ENCODE measurements around the gene MORN1.

The MORN1 gene

DNA sequence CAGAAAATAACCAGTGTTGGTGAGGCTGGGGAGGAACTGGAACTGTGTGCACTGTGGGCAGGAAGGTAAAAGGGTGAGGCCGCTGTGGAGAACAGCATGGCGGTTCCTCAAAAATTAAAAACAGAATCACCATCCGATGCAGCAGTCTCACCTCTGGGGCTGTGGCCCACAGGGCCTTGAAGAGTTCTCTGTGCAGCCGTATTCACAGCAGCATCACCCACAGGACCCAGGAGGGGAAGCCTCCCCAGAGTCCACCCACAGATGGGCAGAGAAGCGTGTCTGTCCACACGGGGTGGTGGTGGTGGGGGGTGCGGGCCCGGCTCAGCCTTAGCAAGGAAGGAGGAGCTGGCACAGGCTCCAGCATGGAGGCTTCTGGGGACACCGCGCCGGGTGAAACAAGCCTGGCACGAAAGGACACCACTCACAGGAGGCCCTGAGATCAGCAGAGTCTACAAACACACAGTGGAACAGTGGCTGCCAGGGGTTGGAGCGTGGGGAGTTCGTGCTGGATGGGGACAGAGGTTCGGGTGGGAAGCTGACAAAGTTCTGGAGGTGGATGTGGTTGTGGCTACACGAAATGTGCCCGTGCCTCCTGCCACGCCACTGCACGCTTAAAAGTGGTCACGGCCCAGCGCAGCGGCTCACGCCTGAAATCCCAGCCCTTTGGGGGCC is 11.5 kb downstream of the MORN1 start:
- no peaks in the 10 kb centered on the region for H3K9me3 Mint-ChIP-seq
- no peak overlapping the region for H3K4me3 Mint-ChIP-seq
- H3K27ac Mint-ChIP-seq: no peak overlapping the region
- peaks cover 3% of the 10 kb centered on the region for H3K4me1 Mint-ChIP-seq (ENCODE audit: low read depth)
- no peak for DNase-seq
- H3K36me3 Mint-ChIP-seq (ENCODE audit: low read depth): no peaks in the 10 kb centered on the region
- H3K27me3 Mint-ChIP-seq: no peaks in the 10 kb centered on the region

DNA sequence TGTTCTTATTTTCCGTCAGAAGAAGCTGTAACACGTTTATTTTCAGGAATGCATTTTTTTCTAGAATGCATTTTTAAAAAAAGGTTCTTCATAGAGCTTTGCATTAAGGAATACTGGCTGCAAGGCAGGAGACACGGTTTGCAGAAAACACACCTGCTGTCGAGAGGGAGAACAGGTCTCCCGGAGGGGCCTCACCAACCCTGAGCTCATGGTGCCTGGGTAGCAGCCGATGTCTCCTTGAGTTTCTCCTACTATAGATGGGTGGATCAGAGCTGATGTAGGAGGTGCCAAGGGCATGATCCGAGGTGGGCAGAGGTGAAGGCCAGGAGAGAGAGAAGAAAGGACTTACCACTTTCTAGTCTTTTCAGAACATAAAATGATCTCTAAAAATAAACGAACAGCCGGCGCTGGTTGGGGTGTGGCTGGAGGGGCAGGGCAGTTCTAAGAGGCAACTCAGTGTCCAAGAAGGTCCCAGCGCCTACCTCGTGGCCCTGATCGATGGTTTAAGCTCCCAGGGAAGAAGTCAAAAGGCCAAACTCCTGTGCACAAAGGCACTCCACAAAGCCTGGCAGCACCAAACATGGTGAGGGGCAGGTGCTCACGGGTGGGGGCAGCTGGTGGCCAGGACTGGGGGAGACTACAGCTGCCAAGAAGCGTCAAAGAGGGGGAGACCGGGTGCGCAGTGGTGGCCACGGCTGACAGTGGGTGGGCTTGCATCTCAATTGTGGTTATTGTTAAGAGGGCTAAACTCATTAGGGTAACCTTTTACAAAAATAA is 12.2 kb downstream of the MORN1 start:
- Mint-ChIP-seq H3K27me3 (no peaks in the 10 kb centered on the region), H3K4me3 (no peak overlapping the region), H3K27ac (no peak overlapping the region), H3K9me3 (no peaks in the 10 kb centered on the region), H3K4me1 (ENCODE audit: low read depth) (peaks cover 3% of the 10 kb centered on the region), H3K36me3 (ENCODE audit: low read depth) (no peaks in the 10 kb centered on the region)
- no peak for DNase-seq

DNA sequence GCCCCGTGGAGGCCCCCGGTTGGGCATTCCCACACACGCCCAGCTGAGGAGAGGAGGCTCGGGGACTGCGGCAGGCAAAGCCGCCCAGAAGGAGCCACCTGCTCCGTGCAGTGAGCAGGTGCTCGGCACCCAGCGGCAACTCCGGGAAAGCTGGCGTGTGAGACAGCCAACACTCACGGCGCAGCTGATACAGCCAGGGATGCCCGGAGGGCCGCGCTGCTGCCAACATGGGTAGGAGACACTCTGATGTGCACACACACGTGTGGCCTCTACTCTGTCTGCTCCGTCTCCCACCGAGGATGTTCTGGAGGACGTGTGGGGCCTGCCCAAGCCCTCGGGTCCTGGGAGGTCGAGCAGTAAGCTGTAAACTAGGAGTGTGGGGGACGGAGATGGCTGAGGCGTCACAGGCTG is 12.9 kb downstream of the MORN1 start:
- no peak for DNase-seq
- H3K4me1 Mint-ChIP-seq (ENCODE audit: low read depth): peaks cover 3% of the 10 kb centered on the region
- H3K4me3 Mint-ChIP-seq: no peak overlapping the region
- H3K27ac Mint-ChIP-seq: no peak overlapping the region
- H3K36me3 Mint-ChIP-seq (ENCODE audit: low read depth): no peaks in the 10 kb centered on the region
- no peaks in the 10 kb centered on the region for H3K9me3 Mint-ChIP-seq
- no peaks in the 10 kb centered on the region for H3K27me3 Mint-ChIP-seq

DNA sequence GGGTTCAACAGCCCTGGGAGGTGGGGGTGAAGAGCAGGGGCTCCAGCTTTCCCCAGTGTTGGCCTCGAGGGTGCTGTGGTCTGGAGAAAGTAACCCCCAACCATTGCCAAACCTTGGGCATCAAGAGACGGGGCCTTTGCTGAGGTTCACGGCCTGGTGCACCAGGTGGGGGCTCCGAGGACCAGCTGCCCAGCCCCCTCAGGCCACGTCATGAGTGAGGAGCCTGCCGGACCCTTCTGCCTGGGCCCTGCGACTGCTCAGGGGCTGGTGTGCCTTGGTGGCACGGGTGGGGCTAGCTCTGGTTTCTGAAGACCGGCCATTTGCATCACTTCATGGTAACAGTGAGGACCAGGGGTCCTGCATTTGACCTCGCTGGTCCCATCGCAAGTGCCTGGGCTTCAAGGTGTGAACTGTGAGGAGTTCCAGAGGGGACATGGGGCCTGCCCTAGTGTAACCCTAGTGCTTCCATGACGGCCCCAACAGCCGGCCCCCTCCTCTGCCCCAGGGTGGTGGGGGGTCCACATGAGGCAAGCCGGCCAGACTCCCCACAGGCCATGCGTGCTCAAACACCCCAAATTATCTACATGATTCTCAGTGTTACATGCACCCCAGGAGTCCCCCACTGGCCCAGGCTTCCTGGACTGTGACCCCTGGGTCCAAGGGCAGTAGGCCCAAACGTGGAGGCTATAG is 13.5 kb downstream of the MORN1 start:
- Mint-ChIP-seq H3K27ac (no peak overlapping the region), H3K4me3 (no peak overlapping the region), H3K36me3 (ENCODE audit: low read depth) (no peaks in the 10 kb centered on the region), H3K27me3 (no peaks in the 10 kb centered on the region), H3K9me3 (no peaks in the 10 kb centered on the region), H3K4me1 (ENCODE audit: low read depth) (peaks cover 3% of the 10 kb centered on the region)
- DNase-seq: no peak

DNA sequence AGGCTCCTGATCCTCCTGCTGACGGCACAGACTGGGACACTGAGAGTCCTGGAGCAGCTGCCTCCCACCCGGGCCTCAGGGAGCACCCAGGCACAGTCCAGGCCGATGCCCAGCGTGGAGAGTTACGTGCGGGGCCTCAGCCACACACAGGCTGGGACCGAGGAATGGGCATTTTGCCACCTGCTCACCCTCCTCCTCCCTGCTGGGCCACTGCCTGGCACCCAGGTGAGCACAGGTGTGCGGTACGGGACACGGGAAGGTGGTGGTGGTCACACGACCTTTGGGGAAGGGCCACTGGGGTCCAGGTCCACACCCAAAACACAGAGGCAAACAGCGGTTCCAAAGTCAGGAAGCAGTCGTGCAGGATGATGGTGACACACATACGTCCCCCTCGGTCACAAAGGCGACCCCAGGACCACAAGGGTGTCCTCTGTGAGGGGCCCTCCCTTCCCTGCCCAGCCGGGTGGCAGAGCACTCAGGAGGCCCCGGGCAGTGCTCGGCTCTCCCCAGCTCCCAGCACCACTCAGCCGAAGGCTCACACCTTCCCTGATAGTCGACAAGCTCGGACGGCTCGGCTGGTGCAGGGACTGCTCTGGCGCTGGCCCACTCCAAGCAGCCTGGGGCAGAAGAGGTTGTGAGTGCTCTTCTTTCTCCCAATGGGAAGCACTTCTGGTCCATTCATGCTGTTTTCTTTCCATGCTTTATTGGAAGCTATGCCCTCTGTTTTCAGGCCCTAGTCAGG is 14.3 kb downstream of the MORN1 start:
- H3K27me3 Mint-ChIP-seq: no peaks in the 10 kb centered on the region
- H3K9me3 Mint-ChIP-seq: no peaks in the 10 kb centered on the region
- H3K36me3 Mint-ChIP-seq (ENCODE audit: low read depth): no peaks in the 10 kb centered on the region
- no peak for DNase-seq
- H3K27ac Mint-ChIP-seq: no peak overlapping the region
- H3K4me3 Mint-ChIP-seq: no peak overlapping the region
- peaks cover 3% of the 10 kb centered on the region for H3K4me1 Mint-ChIP-seq (ENCODE audit: low read depth)

DNA sequence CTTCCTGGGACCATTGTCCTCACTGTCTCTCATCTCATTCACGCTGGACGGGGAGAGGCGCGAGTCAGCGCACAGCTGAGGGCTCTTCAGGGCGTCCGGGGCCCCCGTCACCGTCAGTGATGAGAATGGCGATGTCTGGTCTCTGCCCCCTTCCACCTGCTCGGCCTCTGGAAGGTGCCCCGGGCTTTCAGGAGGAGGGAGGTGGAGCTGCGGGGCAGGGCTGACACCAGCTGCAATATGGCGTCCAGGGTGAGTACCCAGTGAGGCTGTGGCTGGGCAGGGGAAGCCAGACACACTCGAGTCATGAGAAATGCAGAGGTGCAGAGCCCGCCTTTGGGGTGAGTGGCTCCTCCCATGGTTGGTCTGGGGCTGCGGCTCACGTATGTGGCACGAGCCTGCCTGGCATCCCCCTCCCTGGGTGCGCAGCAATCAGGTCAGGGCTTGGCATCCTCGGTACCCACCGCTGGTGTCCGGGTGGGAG is 15.1 kb downstream of the MORN1 start:
- Mint-ChIP-seq H3K9me3 (no peaks in the 10 kb centered on the region), H3K4me3 (no peak overlapping the region), H3K4me1 (ENCODE audit: low read depth) (no peaks in the 10 kb centered on the region), H3K27me3 (no peaks in the 10 kb centered on the region), H3K36me3 (ENCODE audit: low read depth) (no peaks in the 10 kb centered on the region), H3K27ac (no peak overlapping the region)
- no peak for DNase-seq

DNA sequence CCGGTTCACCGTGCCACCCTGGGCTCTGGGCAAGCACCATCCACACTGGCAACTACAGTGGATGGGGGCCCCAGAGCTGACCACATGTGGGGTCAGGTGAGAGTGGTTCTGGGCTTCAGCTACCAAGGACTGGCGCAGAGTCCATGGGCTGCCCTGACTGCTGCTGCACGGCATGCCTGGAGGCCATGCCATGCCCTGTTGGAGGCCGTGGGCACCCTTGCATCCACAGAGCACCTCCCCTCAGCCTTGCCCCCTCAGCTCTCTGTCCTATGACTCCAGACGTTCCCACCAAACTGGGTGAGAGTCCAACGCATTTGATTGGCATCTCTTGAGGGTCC is 15.5 kb downstream of the MORN1 start:
- H3K4me1 Mint-ChIP-seq (ENCODE audit: low read depth): no peaks in the 10 kb centered on the region
- H3K9me3 Mint-ChIP-seq: no peaks in the 10 kb centered on the region
- no peak for DNase-seq
- H3K27ac Mint-ChIP-seq: no peak overlapping the region
- H3K27me3 Mint-ChIP-seq: no peaks in the 10 kb centered on the region
- no peaks in the 10 kb centered on the region for H3K36me3 Mint-ChIP-seq (ENCODE audit: low read depth)
- H3K4me3 Mint-ChIP-seq: no peak overlapping the region

DNA sequence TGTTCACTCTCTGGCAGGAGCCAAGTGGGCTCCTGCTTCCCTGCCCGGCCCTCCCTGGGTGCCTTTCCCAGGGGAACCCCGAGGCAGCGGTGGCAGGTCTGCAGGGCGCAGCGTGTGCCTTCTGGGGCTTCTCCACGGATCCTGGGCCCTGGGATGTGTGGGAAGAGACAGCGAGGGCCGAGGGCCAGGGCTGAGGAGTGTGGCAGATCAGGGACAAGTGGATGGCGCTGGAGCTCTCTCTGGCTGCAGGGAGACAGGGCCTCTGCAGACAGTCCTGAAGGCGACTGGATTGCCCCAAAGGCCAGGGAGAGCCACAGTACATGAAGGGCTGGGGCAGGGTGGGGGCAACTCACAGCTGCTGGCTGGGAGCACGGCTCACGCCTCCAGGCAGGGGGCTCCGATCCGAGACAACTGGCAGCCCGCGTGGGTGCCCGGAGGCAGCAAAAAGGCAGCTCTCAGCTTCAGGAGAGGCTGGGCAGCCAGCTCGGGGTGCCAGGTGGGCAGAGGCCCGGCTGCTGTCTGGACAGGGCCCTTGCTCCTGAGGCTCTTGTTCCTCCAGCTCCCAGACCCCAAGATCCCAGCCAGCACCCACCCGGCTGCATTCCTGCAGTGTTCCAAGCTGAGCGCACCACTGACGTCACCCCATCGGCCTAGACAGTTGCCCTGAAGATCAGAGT is 16.0 kb downstream of the MORN1 start:
- Mint-ChIP-seq H3K27ac (no peak overlapping the region), H3K4me3 (no peak overlapping the region), H3K36me3 (ENCODE audit: low read depth) (no peaks in the 10 kb centered on the region), H3K27me3 (no peaks in the 10 kb centered on the region), H3K9me3 (no peaks in the 10 kb centered on the region), H3K4me1 (ENCODE audit: low read depth) (no peaks in the 10 kb centered on the region)
- no peak for DNase-seq

DNA sequence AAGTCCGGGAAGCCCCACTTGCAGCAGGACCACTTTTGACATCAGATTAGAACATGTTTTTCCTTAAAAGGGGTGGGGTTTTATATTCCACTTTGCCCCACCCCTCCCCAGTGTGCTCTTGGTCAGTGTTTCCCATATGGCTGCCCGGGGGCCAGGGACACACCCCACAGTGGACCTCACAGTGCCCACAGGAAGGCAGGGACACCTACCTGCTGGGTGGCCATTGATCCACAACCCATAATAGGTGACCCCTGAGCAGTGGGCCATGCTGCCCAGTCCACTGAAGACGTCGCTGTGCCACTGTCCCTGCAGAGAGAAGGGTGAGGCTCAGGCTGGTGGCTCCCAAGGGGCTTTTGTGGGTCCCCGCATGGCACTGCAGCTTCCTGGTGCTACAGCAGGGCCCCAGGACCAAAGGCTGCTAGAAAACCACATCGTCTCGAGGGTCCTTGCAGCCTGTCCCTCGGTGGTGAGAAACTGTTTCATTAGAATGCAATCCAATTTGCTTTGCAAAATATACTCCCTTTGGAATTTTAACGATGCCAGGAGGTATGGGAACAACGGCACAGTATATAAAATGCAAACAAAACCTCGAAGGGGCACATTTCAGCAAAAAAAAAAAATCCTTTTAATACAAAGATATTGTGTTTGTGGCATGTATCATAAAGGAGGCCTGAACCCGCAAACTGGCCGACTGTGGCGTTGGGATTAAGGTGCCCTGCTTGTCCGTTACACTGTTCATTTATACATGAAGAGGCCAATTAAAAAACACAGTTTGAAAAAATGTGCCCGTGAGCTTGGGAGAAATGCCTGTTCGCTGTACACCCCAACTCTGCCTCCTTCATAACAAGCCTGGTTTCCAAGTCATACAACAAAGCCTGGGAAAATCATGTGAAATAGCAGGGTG is 16.9 kb downstream of the MORN1 start:
- Mint-ChIP-seq H3K9me3 (no peaks in the 10 kb centered on the region), H3K27ac (no peak overlapping the region), H3K4me3 (no peak overlapping the region), H3K4me1 (ENCODE audit: low read depth) (no peaks in the 10 kb centered on the region), H3K36me3 (ENCODE audit: low read depth) (peaks cover 3% of the 10 kb centered on the region), H3K27me3 (no peaks in the 10 kb centered on the region)
- no peak for DNase-seq

DNA sequence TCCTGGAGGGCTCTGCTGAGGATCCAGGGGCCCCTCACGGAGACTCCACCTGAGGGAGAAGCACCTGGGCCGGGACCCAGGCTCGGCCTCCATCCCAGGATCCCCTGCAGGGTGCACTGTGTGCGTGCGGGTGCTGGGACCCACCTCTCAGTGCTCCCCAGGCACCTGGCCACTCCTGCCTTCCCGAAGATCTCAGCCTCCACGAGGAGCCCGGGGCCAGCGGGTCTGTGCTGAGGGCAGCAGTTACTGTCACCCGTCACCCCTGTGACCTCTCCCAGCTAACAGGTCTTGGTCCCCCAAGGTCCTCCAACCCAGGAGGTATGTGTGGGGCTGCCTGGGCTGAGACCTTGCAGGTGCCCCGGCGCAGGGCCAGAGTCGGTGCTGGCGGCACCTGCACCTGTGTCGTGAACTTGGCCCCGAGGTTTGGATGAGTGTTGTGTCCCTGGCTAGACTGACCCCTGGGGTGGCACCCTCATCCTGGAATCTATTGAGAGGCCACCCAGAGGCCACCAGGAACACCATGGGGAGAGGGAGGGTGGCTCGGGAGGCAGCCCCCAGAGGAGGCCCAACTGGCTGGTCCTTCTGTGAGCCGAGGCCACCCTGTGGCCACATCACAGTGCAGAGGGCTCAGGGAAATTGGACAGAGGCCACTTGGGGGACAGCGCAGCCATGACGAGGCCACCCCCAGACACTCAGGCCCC is 17.7 kb downstream of the MORN1 start:
- DNase-seq: no peak
- H3K9me3 Mint-ChIP-seq: no peaks in the 10 kb centered on the region
- no peaks in the 10 kb centered on the region for H3K4me1 Mint-ChIP-seq (ENCODE audit: low read depth)
- no peak overlapping the region for H3K4me3 Mint-ChIP-seq
- no peaks in the 10 kb centered on the region for H3K27me3 Mint-ChIP-seq
- peaks cover 3% of the 10 kb centered on the region for H3K36me3 Mint-ChIP-seq (ENCODE audit: low read depth)
- no peak overlapping the region for H3K27ac Mint-ChIP-seq

DNA sequence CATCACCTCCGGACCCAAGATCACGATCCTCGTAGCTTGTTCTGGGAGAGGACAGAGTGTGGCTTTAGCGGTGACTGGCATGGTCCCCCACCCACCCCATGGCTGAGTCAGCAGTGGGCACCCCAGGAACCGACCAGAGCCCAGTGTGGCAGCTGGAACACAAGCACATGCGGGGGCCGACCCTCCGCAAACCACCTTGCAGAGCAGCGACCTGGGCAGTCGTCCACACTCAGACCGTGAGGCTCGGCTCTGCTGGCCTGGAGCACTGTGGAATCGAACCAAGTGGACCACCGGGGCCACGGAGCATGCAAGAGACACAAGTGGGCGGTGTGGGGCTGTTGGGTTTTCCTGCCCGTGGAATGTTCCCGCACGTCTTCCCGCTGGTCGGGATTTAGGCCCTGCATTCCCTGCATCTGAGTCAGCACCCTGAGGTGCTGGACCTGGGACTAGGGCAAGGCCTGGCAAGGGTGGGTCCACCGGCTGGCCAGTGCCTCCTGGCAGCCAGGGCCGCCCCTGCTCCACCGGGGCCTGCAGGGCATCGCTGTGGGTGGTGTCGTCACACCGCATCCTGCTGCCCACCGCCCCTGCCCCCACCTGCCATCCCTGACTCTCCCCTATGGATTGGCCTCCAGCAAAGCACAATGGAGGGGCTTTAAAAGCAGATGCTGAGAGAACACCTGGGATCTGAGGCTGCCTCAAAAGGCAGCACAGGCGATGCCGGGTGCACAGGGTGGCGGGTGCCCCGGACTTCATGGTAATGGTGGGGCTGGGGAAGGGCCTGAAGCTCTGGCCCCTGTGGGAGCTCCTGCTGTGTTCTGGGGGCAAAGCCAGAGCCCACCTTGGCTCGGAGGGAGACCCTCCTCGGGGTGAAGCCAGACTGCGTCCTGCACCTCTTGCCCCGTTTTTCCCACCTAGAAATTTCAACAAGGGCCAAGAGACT is 18.5 kb downstream of the MORN1 start:
- no peaks in the 10 kb centered on the region for H3K4me1 Mint-ChIP-seq (ENCODE audit: low read depth)
- DNase-seq: no peak
- H3K27ac Mint-ChIP-seq: no peak overlapping the region
- H3K4me3 Mint-ChIP-seq: no peak overlapping the region
- no peaks in the 10 kb centered on the region for H3K27me3 Mint-ChIP-seq
- H3K36me3 Mint-ChIP-seq (ENCODE audit: low read depth): peaks cover 3% of the 10 kb centered on the region
- H3K9me3 Mint-ChIP-seq: no peaks in the 10 kb centered on the region

DNA sequence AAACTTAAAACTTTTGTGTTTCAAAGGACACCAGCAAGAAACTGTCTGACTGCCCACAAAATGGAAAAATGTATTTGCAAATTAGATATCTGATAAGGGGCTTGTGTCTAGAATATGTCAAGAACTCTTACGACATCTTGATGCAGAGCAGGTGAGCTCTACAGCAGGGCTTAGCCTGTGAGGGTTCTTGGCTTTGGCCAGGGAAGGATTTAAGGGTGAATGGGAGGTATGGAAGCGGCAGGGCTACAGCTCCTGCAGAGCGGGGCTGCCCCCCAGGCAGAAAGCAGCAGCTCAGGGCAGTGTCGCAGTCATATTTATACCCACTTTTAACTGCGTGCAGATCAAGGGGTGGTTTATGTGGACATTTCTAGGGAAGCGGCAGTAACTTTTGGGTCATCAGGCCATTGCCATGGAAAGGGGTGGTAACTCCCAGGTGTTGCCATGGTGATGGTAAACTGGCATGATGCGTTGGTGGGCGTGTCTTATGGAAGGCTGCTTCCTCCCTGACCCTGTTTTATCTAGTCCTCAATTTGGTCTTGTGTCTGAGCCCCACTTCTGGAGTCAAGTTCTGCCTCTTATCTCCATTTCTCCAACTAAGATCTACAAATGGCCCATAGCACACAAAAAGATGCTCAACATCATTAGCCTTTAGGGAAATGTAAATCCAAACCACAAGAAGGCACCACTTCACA is 23.2 kb downstream of the MORN1 start:
- Mint-ChIP-seq H3K27ac (no peak overlapping the region), H3K4me3 (no peak overlapping the region), H3K27me3 (no peaks in the 10 kb centered on the region), H3K9me3 (peaks cover 5% of the 10 kb centered on the region), H3K36me3 (ENCODE audit: low read depth) (peaks cover 3% of the 10 kb centered on the region), H3K4me1 (ENCODE audit: low read depth) (no peaks in the 10 kb centered on the region)
- no peak for DNase-seq

Data from activated T-cell treated with anti-CD3 and anti-CD28 coated beads, Interleukin-2, amount 50 U/mL, for 24 hours (primary cell).